Epithelial cell of esophagus (primary cell): ENCODE data around the gene MCTP1.

Experiments used
- DNase-seq: peaks from one replicate; pipeline ENCODE4 v3.0.0; 2010; ENCODE audit warnings: low read depth
- H3K4me3 ChIP-seq: 2 replicates; pipeline ENCODE4 v1.5.1; 2011; ENCODE audit warnings: mild to moderate bottlenecking, low read length, control low read depth
- CTCF ChIP-seq: IDR thresholded peaks from 2 replicates; pipeline ENCODE4 v1.5.1; 2011; ENCODE audit warnings: low read depth, mild to moderate bottlenecking, low read length, control low read depth, inconsistent platforms; ENCODE audit not compliant: insufficient read depth; ENCODE audit errors: missing control alignments

Gene MCTP1

GRCh38 chr5:94675965-94676618, 608.8 kb downstream of the MCTP1 start:
- DNase-seq = no peak

GRCh38 chr5:94674490-94675382, 610.2 kb downstream of the MCTP1 start:
- DNase-seq = peak; percentile 27
- H3K4me3 ChIP-seq = no peak overlapping the region
- TF ChIP-seq CTCF = no peak

More at GRCh38 chr5:94675965-94676618, 608.8 kb downstream of the MCTP1 start:
- no peak overlapping the region for H3K4me3 ChIP-seq
- TF ChIP-seq CTCF = no peak

- TF ChIP-seq CTCF = no peak
- no peak overlapping the region for H3K4me3 ChIP-seq
- DNase-seq = no peak
Measured at GRCh38 chr5:94672746-94673145, 612.1 kb downstream of the MCTP1 start.

- no peak for TF ChIP-seq CTCF
Measured at GRCh38 chr5:94670726-94671125, 614.2 kb downstream of the MCTP1 start.

GRCh38 chr5:94667937-94668336, 617.0 kb downstream of the MCTP1 start:
- no peak for TF ChIP-seq CTCF
- no peak overlapping the region for H3K4me3 ChIP-seq
- no peak for DNase-seq

More at GRCh38 chr5:94670726-94671125, 614.2 kb downstream of the MCTP1 start:
- no peak for DNase-seq
- H3K4me3 ChIP-seq = no peak overlapping the region

GRCh38 chr5:94661086-94661485, 623.8 kb downstream of the MCTP1 start:
- no peak for TF ChIP-seq CTCF
- no peak overlapping the region for H3K4me3 ChIP-seq
- no peak for DNase-seq
